Activated CD4-positive, CD25-positive, alpha-beta regulatory T cell treated with anti-CD3 and anti-CD28 coated beads, Interleukin-2, amount 50 U/mL, for 72 hours (primary cell): ENCODE data around the gene BICDL2.
A peak's percentile ranks its signal among the peaks of the same experiment; 100 is the strongest.
"Not testable (repeated sequence)": the region's sequence is repeated elsewhere in the genome, so short reads cannot be mapped to it uniquely, and the experiment has no call there.

Source experiments
- DNase-seq: peaks from one replicate; pipeline ENCODE4 v3.0.0; 2021

The BICDL2 gene

GRCh38 chr16:3036726-3037315, at the start of gene BICDL2:
Gene BICDL2 (minus strand): TSS chr16:3036944. CDS start chr16:3035496, 1,448 bp downstream.
- no peak for DNase-seq

- DNase-seq: no peak
Observed at GRCh38 chr16:3085868-3086595, 49.3 kb upstream of the BICDL2 start.

DNA sequence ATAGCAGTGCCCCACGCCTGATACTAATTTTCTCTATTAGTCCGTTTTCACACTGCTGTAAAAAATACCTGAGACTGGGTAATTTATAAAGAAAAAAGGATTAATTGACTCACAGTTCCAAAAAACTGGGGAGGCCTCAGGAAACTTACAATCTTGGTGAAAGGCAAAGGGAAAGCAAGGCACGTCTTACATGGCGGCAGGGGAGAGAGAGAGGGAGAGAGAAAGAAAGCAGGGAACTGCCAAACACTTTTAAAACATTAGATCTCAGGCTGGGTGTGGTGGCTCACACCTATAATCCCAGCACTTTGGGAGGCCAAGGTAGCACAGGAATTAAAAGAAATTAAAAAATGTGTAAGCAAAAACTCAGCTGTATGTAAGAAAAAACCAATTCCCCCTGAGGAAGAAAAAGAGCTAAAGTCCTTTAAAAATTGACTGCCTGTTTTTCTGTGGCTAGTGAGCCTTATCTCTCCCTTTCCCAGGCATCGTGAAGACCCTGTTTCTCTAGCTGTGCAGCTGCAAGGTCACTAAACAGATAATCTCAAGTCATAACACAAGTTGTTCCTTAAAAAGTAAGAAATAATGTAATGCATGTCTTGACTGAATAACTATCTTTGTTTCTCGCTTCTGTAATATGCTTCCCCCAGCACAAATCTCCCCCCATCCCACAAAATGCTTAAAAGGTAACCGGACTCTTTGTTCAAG, 48.4 kb upstream of the BICDL2 start:
- DNase-seq: no peak

DNA sequence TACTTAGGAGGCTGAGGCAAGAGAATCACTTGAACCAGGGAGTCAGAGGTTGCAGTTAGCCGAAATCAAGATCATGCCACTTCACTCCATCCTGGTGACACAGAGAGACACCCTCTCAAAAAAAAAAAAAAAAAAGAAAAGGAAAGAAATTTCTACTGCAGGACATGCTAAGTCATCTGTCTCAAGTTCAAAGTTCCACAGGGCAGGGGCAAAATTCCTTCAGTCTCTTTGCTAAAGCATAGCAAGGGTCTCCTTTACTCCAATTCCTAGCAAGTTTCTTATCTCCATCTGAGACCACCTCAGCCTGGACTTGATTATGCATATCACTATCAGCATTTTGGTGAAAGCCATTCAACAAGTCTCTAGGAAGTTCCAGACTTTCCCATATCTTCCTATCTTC, 47.7 kb upstream of the BICDL2 start:
- DNase-seq: no peak

GRCh38 chr16:3083408-3083807, 46.7 kb upstream of the BICDL2 start:
- not testable (repeated sequence) for DNase-seq

GRCh38 chr16:3081957-3082356, 45.2 kb upstream of the BICDL2 start:
- DNase-seq: not testable (repeated sequence)

- DNase-seq: no peak
Observed at GRCh38 chr16:3080024-3080423, 43.3 kb upstream of the BICDL2 start.

DNA sequence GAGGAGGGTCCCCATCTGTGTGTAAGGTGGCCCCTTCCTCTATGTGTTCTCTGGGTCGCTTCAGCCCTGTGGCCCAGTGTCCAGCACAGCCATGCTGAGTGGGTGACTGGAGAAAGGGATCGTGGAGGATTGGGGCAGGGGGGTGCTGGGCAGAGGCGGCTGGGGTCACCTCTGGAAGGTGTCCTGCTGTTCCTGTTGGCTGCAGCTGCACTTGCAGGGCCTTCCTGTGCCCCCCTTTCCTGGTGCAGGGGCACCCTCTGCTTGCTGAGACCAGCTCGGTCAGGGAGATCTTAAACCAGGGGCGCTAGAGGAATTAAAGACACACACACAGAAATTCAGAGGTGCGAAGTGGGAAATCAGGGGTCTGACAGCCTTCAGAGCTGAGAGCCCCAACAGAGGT, 39.8 kb upstream of the BICDL2 start:
- no peak for DNase-seq

GRCh38 chr16:3075946-3076345, 39.2 kb upstream of the BICDL2 start:
- DNase-seq: not testable (repeated sequence)

DNA sequence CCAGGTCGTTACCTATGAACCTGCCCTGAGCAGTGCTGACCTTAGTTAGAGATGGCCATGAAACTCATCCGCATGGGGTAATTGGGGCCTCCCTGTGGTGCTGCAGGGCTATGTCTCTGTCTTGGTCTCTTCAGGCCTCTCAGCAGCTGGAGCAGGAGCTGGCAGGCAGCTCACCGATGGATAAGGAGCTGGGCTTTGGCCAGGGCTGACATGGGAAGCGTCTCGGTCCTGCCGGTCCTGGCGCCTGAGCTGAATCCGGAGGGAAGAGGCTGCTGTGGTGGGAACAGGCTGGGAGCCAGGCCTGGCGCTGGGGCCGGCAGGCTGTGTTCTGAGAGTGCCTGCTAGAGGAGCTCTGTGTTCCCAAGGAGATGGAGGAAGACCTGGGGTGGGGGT, 38.8 kb upstream of the BICDL2 start:
- no peak for DNase-seq

- DNase-seq: peak; percentile 79
Observed at GRCh38 chr16:3074860-3075522, 38.2 kb upstream of the BICDL2 start.

GRCh38 chr16:3073448-3073847, 36.7 kb upstream of the BICDL2 start:
- no peak for DNase-seq

DNA sequence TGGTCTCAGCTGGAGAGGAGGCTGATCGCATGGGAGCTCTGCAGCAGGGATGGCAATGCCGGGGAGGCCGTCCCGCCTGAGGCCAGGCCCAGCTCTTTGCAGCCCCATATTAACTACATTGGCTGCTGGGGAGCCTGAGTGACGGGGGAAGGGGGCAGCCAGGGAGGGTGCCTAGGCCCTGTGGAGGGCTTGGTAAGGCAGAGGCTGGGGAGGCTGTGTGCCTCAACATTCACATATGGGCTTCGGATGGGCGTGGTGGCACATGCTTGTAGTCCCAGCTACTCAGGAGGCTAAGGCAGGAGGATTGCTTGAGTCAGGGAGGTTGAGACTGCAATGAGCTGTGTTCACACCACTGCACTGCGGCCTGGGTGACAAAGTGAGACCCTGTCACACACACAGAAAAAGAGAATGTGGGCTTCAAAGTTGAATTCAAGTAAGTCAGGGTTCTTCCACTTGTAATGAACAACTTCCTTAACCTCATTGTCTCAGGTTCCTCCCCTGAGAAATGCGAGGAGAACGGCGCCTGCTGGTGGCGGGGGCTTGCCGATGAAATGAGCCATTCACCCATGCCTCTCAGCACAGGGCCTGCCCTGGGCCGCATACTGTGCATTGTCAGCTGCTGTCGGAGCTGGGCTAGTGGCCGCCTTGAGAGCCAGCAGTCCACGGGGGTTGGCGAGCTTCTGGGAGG, 36.0 kb upstream of the BICDL2 start:
- not testable (repeated sequence) for DNase-seq

DNA sequence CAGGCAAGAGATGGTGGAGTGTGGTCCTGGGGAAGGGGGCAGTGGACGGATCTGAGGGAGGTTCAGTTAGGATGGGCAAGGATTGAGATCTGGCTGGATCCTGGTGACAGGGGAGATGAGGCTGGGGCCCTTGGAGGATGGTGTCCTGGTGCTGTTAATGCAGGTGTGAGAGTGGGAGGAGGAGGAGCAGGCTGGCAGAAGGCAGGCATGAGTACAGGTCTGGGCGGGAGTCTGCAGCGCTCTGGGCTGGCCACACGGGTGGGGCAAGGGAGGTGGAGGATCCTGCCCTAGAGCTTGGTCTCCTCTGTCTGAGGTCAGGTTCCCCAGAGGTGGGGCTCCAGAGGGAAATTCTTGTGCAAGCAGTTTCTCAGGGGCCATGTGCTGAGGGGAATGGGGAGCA, 35.4 kb upstream of the BICDL2 start:
- DNase-seq: not testable (repeated sequence)

DNA sequence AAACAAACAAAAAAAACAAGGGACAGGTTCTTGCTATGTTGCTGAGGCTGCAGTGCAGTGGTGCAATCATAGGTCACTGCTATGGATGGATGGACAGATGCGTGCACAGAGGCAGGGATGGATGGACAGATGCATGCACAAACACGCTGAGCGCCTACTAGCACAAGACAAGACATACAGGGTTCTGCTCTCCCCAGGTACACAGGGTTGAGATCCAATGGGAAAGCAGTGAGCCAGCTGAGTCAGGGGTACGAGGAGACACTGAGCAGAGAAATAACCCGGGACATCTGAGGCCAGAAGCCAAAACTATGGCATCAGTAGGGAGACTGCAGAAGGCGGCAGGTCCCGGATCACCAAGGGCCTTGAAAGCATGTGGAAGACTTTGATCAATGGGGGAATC, 34.9 kb upstream of the BICDL2 start:
- no peak for DNase-seq

- DNase-seq: no peak
Observed at GRCh38 chr16:3070608-3071111, 33.9 kb upstream of the BICDL2 start.

GRCh38 chr16:3069146-3069545, 32.4 kb upstream of the BICDL2 start:
- not testable (repeated sequence) for DNase-seq

- no peak for DNase-seq
Observed at GRCh38 chr16:3068487-3068886, 31.7 kb upstream of the BICDL2 start.

- DNase-seq: no peak
Observed at GRCh38 chr16:3066440-3066748, 29.6 kb upstream of the BICDL2 start.

- DNase-seq: no peak
Observed at GRCh38 chr16:3065742-3066439, 29.1 kb upstream of the BICDL2 start.

DNA sequence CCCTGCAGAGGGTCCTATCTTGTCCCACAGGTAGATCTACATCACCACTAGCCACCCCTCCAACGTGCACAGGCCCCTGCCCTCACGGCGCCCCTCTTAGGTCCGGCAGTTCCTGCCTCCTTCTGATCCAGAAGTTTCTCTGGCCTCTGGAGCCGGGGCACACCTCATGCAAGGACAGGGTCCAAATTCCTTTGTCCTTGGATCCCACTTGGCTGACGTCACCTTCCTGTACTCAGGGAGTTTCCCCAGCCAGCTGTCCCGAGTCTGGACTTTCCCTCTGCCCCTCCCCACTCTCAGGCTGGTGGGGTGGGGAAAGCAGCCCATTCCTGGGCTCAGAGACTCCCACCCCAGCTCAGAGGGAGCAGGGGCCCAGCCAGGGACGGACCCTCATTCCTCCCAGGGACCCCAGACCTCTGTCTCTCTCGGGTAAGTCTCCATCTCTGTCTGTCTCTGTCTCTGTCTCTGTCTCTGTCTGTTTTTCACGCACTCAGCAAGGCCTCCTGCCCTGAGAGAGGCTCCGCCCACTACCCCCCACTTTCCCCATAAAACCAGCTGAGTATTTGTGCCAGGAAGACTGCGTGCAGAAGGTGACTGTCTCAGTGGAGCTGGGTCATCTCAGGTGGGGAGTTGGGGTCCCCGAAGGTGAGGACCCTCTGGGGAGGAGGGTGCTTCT, 28.5 kb upstream of the BICDL2 start, which contains the start of gene IL32:
Gene IL32 (plus strand): TSS at position 572 of the 673 bp plus-strand sequence. CDS start 172 bp downstream, outside the sequence.
- DNase-seq: peak; percentile 74
